COLO668 (cell line): Measurements from ENCODE around the gene TTK.
"Not testable (repeated sequence)": the region's sequence is repeated elsewhere in the genome, so short reads cannot be mapped to it uniquely, and the experiment has no call there.

Experiments used
- DNase-seq: peaks from one replicate; lab custom pipeline; 2025; ENCODE audit not compliant: unreplicated experiment; lab: John Stamatoyannopoulos, UW

TTK gene

GRCh38 chr6:80021131-80021530 lies 16.7 kb downstream of the TTK start:
- DNase-seq = no peak

DNA sequence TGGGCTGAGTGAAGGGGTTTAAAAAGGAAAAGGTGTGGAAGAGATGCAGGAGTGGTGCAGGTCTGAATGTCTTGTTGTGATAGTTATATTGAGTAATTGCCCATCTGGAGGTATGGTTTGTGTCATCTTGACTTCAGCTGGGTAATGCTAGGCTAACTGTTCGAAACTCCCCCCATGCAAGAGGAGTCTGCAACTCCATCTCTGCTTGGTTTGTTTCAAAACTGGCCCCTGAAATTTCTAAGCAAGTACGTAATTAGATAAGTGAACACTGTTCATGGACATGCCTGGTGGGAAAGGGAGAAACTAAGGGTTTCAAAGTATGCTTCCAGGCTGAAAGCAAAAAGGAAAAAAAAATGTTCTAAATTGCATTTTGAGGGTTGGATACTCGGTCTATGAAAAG lies 17.1 kb downstream of the TTK start:
- no peak for DNase-seq

GRCh38 chr6:80022803-80023202 lies 18.4 kb downstream of the TTK start:
- DNase-seq = no peak

DNA sequence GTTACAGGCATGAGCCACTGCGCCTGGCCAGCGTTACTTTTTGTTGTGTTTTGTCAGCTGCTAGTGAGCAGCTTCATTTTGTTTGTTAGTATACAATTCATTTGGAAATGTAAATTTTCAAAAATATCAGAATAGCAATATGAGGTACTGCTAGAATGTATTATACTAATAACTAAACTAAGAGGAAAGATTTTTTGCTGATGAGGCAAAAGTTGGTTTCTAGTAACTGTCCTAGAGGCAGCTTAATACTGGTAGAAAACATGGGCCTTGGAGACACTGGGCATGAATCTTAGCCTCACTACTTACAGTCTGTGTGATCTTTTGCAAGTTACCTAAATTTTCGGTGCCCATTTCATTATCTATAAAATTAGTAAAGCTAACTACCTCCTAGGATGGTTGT lies 24.1 kb downstream of the TTK start:
- DNase-seq = no peak

- no peak for DNase-seq
Measured at GRCh38 chr6:80029470-80029869, 25.0 kb downstream of the TTK start.

GRCh38 chr6:80048220-80048619 lies 43.8 kb downstream of the TTK start:
- DNase-seq = not testable (repeated sequence)

DNA sequence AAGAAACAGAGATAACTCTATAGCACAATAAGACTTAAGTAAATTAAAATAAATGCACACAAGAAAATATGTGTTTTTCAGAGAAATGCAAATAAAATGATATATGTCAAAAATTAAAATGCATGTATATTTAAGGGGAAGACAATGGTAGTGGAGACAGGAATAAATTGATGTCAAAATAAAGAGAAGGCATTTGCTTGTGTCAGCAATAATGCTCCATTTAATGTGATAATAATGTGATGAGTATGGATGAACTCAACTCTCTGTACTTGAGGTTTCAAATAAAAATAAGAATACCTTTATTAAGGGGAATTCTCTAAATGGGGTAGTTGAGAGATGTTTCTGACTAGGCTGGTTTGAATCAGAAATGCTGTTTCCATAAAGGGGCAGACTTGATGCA lies 56.3 kb downstream of the TTK start:
- DNase-seq = no peak

- not testable (repeated sequence) for DNase-seq
Measured at GRCh38 chr6:80068146-80068545, 63.7 kb downstream of the TTK start.

DNA sequence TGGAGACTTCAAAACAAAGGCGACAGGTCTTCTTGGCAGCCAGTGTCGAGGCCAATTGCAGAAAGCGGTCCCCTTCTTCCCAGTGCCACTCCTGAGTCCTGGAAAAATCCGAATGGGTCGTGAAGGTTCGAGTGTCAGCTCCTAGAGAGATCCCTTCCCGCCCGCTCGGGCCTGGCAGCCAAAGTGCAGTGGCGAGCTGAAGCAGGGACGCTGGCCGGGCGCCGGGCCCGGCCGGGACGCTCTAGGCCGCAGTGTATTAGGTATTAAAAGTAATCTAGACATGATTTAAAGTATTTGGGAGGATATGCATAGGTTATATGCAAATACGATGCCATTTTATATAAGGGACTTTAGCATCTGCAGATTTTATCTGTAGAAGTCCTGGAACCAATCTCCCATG lies 66.0 kb downstream of the TTK start:
- DNase-seq = not testable (repeated sequence)

DNA sequence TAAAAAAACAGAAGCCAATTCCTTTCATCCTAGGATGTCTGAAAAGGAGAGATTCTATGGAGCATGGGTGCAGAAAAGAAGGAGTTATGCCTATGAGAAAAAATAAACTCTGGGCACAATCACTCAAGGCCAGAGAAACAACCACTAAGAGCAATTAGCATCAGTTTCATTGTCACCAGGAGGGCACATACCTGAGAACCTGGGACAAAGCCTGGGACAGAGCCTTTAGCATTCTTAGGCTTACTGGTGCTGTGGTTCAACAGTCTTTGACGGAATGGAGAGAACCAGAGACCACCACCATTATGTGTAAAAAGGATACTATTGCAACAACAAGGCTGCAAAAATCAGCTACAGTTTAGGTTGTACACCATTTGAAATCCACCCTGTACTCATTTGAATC lies 72.6 kb downstream of the TTK start:
- DNase-seq = no peak

- no peak for DNase-seq
Measured at GRCh38 chr6:80088637-80089036, 84.2 kb downstream of the TTK start.

DNA sequence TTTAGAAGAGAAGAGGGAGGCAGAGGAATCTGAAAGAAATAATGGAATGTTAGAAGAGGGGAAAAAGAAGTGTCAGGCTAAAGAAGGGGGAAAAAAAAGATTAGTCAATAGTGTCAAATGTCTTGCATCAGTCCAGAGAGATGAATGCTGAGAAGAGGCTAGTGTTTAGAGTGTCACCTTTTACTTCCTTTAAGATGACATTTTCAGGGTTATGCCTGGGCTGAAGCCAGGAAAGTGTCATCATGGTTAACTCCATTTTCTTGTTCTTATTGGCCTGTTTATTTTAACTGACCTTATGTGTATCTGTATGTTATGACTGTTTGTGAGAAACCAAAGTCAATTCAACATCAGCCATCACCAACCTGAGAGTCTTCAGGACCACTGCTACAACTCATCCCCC lies 87.1 kb downstream of the TTK start:
- DNase-seq = no peak
